GM10266 (cell line): ENCODE measurements around the gene TFEB.
A peak's percentile ranks its signal among the peaks of the same experiment; 100 is the strongest.

ENCODE experiments used
- DNase-seq: peaks from one replicate; pipeline ENCODE4 v3.0.0; 2012; ENCODE audit errors: extremely low spot score
- CTCF ChIP-seq: IDR thresholded peaks from 2 replicates; pipeline ENCODE4 v1.5.1; 2012; ENCODE audit warnings: mild to moderate bottlenecking, low read depth; ENCODE audit not compliant: control insufficient read depth, insufficient read depth; ENCODE audit errors: missing control alignments

The TFEB gene

GRCh38 chr6:41708856-41709255, 26.6 kb downstream of the TFEB start:
- no peak for TF ChIP-seq CTCF

GRCh38 chr6:41707565-41708200, 27.7 kb downstream of the TFEB start:
- DNase-seq, result no peak
- no peak for TF ChIP-seq CTCF

More at GRCh38 chr6:41708856-41709255, 26.6 kb downstream of the TFEB start:
- DNase-seq, result no peak

- no peak for DNase-seq
- no peak for TF ChIP-seq CTCF
These were observed 28.4 kb downstream of the TFEB start for GRCh38 chr6:41706876-41707564.

GRCh38 chr6:41705996-41706835, 29.2 kb downstream of the TFEB start:
- TF ChIP-seq CTCF, result peak; percentile 95
- DNase-seq, result peak; percentile 84

- no peak for DNase-seq
- no peak for TF ChIP-seq CTCF
These were observed 30.0 kb downstream of the TFEB start for GRCh38 chr6:41705311-41705995.

GRCh38 chr6:41704656-41705310, 30.6 kb downstream of the TFEB start:
- no peak for TF ChIP-seq CTCF
- DNase-seq, result no peak
